HCT116 (cell line): ENCODE data around the gene GNPTAB.

Experiments used
- CTCF ChIP-seq, 3 experiments: fragments of 200-600 bp in 1 of 3; sonication (generic) in 1 of 3; IDR thresholded peaks in 2 of 3; conservative IDR thresholded peaks in 1 of 3; 2 replicates each; pipeline ENCODE4 v1.5.1; 2012 to 2017; ENCODE audit warnings: low read depth in 2 of 3, low read length in 2 of 3, antibody characterized with exemption in 1 of 3, borderline replicate concordance in 1 of 3, control low read depth in 1 of 3, mild to moderate bottlenecking in 1 of 3, mixed read lengths in 1 of 3, mixed run types in 1 of 3, moderate library complexity in 1 of 3; ENCODE audit not compliant: insufficient read depth in 1 of 3
- POLR2AphosphoS5 ChIP-seq: IDR thresholded peaks from 2 replicates; pipeline ENCODE4 v1.6.1; 2011; ENCODE audit warnings: mild to moderate bottlenecking, low read depth, low read length, moderate library complexity
- RAD21 ChIP-seq: IDR thresholded peaks from 2 replicates; pipeline ENCODE4 v1.6.1; 2012; ENCODE audit warnings: low read depth, mild to moderate bottlenecking
- TF ChIP-seq, protein P1 (sequence below): IDR thresholded peaks from 2 replicates; pipeline ENCODE4 v1.6.1; 2012; ENCODE audit warnings: low read depth

GRCh38 chr12:101855364-101855884, 24.7 kb upstream of the GNPTAB start:
- TF ChIP-seq, protein P1, sequence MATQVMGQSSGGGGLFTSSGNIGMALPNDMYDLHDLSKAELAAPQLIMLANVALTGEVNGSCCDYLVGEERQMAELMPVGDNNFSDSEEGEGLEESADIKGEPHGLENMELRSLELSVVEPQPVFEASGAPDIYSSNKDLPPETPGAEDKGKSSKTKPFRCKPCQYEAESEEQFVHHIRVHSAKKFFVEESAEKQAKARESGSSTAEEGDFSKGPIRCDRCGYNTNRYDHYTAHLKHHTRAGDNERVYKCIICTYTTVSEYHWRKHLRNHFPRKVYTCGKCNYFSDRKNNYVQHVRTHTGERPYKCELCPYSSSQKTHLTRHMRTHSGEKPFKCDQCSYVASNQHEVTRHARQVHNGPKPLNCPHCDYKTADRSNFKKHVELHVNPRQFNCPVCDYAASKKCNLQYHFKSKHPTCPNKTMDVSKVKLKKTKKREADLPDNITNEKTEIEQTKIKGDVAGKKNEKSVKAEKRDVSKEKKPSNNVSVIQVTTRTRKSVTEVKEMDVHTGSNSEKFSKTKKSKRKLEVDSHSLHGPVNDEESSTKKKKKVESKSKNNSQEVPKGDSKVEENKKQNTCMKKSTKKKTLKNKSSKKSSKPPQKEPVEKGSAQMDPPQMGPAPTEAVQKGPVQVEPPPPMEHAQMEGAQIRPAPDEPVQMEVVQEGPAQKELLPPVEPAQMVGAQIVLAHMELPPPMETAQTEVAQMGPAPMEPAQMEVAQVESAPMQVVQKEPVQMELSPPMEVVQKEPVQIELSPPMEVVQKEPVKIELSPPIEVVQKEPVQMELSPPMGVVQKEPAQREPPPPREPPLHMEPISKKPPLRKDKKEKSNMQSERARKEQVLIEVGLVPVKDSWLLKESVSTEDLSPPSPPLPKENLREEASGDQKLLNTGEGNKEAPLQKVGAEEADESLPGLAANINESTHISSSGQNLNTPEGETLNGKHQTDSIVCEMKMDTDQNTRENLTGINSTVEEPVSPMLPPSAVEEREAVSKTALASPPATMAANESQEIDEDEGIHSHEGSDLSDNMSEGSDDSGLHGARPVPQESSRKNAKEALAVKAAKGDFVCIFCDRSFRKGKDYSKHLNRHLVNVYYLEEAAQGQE = no peak
- no peak for TF ChIP-seq RAD21
- no peak for TF ChIP-seq CTCF (IDR thresholded peaks at IDR 0.05 in 2 of 3, conservative IDR thresholded peaks at IDR 0.05 in 1 of 3; ENCODE audit: borderline replicate concordance in 1 of 3, insufficient read depth in 1 of 3, low read depth in 2 of 3, low read length in 2 of 3)
- no peak for TF ChIP-seq POLR2AphosphoS5
